Endothelial cell of umbilical vein (primary cell): Measurements from ENCODE around the gene HTT. TPM values are rescaled to one million over a fixed set of nuclear protein-coding genes. Genes with fewer than 3 reads are reported as not detected.
A peak's percentile ranks its signal among the peaks of the same experiment; 100 is the strongest.

Experiments
- BruUV-seq: library from RNA; stranded (reverse); fragments of 400-500 nt; replicated peaks from 2 replicates; lab custom pipeline; 2021; lab: Mats Ljungman, UMichigan
- CTCF ChIA-PET: fragments of 300-600, 350-600 bp; sonication (Branson Sonifier 250); formaldehyde crosslinking; loops from one replicate; lab custom pipeline; 2021; ENCODE audit warnings: antibody characterized with exemption, inconsistent platforms; lab: Charles Lee
- POLR2A ChIA-PET: fragments of 300-600, 350-600 bp; sonication (Branson Sonifier 250); formaldehyde crosslinking; loops from one replicate; lab custom pipeline; 2021; ENCODE audit warnings: antibody characterized with exemption, inconsistent platforms; lab: Charles Lee
- DNase-seq: peaks from one replicate; pipeline ENCODE4 v3.0.0-alpha.2; 2011; ENCODE audit warnings: low read depth, low spot score
- FAIRE-seq: peaks from 2 replicates; lab custom pipeline; 2011; peaks lifted over from hg19 to GRCh38; lab: Jason Lieb, UNC
- H2AFZ ChIP-seq: 2 replicates; pipeline ENCODE4 v1.6.0; 2012; ENCODE audit warnings: low read depth, low read length, control low read depth, inconsistent platforms
- H3K27ac ChIP-seq: 2 replicates; pipeline ENCODE4 v1.5.1; 2011; ENCODE audit warnings: low read depth, mild to moderate bottlenecking, control low read depth, low read length, moderate library complexity; ENCODE audit not compliant: insufficient read depth
- H3K27me3 ChIP-seq, 2 experiments: 2 replicates each; pipeline versions ENCODE4 v1.6.0 to v1.6.1; 2011; ENCODE audit warnings: low read length in 2 of 2, mixed read lengths in 1 of 2; ENCODE audit not compliant: control insufficient read depth in 2 of 2, insufficient read depth in 2 of 2
- H3K36me3 ChIP-seq, 2 experiments: 2 replicates in 1 of 2; 3 replicates in 1 of 2; pipeline ENCODE4 v1.5.1; 2011; ENCODE audit warnings: low read length in 2 of 2, mild to moderate bottlenecking in 1 of 2, moderate library complexity in 1 of 2; ENCODE audit not compliant: control insufficient read depth in 2 of 2, insufficient read depth in 2 of 2; ENCODE audit errors: extremely low read depth in 1 of 2
- H3K4me1 ChIP-seq: 3 replicates; pipeline ENCODE4 v1.5.1; 2011; ENCODE audit warnings: mild to moderate bottlenecking, low read length; ENCODE audit not compliant: control insufficient read depth, insufficient read depth; ENCODE audit errors: extremely low read depth
- H3K4me2 ChIP-seq: 2 replicates; pipeline ENCODE4 v1.6.1; 2011; ENCODE audit warnings: low read length, control low read depth, mixed read lengths; ENCODE audit not compliant: insufficient read depth
- H3K4me3 ChIP-seq, 3 experiments: fragments of 200-600 bp in 1 of 3; sonication (generic), shearing (Covaris generic) in 1 of 3; replicated peaks in 1 of 3; 2 replicates each; pipeline ENCODE4 v1.5.1; 2011 to 2016; ENCODE audit warnings: control low read depth in 3 of 3, low read length in 3 of 3, mild to moderate bottlenecking in 2 of 3, inconsistent platforms in 1 of 3, low read depth in 1 of 3, moderate library complexity in 1 of 3; ENCODE audit not compliant: insufficient read depth in 1 of 3
- H3K79me2 ChIP-seq: 2 replicates; pipeline ENCODE4 v1.6.0; 2012; ENCODE audit warnings: low read length, inconsistent platforms; ENCODE audit not compliant: control insufficient read depth, insufficient read depth
- H3K9ac ChIP-seq: replicated peaks from 2 replicates; pipeline ENCODE3; 2011; ENCODE audit warnings: low read length, control low read depth; ENCODE audit not compliant: insufficient read depth; ENCODE audit errors: extremely low read depth
- H3K9me1 ChIP-seq: replicated peaks from 3 replicates; pipeline ENCODE4 v1.6.0; 2011; ENCODE audit warnings: mild to moderate bottlenecking, low read length; ENCODE audit not compliant: control insufficient read depth, insufficient read depth; ENCODE audit errors: extremely low read depth
- H3K9me3 ChIP-seq: replicated peaks from 2 replicates; pipeline ENCODE4 v1.5.1; 2012; ENCODE audit warnings: low read length, inconsistent platforms; ENCODE audit not compliant: control insufficient read depth, insufficient read depth
- H4K20me1 ChIP-seq: replicated peaks from 2 replicates; pipeline ENCODE3; 2011; ENCODE audit warnings: mild to moderate bottlenecking, low read length; ENCODE audit not compliant: control insufficient read depth, insufficient read depth; ENCODE audit errors: extremely low read depth
- CTCF ChIP-seq, 2 donors: IDR thresholded peaks; 1 replicate in 1 of 2; 2 replicates in 1 of 2; pipeline ENCODE4 v1.5.1; 2011; ENCODE audit warnings: low read length in 2 of 2, mild to moderate bottlenecking in 2 of 2, moderate library complexity in 2 of 2, control low read depth in 1 of 2, inconsistent platforms in 1 of 2, low read depth in 1 of 2; ENCODE audit not compliant: insufficient read depth in 1 of 2; ENCODE audit errors: extremely low read depth in 1 of 2
- MYC ChIP-seq: IDR thresholded peaks from one replicate; pipeline ENCODE4 v1.6.1; 2011; ENCODE audit warnings: mild to moderate bottlenecking, low read depth, low read length
- POLR2A ChIP-seq: IDR thresholded peaks from 2 replicates; pipeline ENCODE4 v1.6.1; 2012; ENCODE audit warnings: low read depth, mild to moderate bottlenecking, control low read depth, low read length
- POLR2AphosphoS5 ChIP-seq: IDR thresholded peaks from 2 replicates; pipeline ENCODE4 v1.6.1; 2012; ENCODE audit warnings: low read depth, mild to moderate bottlenecking, control low read depth, low read length, moderate library complexity; ENCODE audit not compliant: insufficient read depth
- dilution Hi-C: fragments of 300-500 bp; cut with MboI; formaldehyde crosslinking; loops from one replicate; pipeline ENCODE4 v1.15.0; 2019; ENCODE audit warnings: low sequenced_read_pairs; ENCODE audit not compliant: extremely low pct_ligation_motif_present
- intact Hi-C: fragments of 100-400 bp; cut with micrococcal nuclease; formaldehyde crosslinking; loops from one replicate; pipeline ENCODE4 v1.10.0; 2022
- polyA plus RNA-seq, 4 experiments: library from polyadenylated mRNA; depleted of rRNA in 3 of 4; stranded (reverse) in 3 of 4; unstranded in 1 of 4; fragments of >200 nt; gene quantifications; 2 replicates each; pipeline versions ENCODE4 v1.2.1 to v1.2.3, GENCODE V29; 2011 to 2012; ENCODE audit warnings: missing spikeins in 1 of 4
- total RNA-seq: library from RNA; stranded (reverse); gene quantifications from 2 replicates; pipeline ENCODE4 v1.2.3, GENCODE V29; 2021

The HTT gene
- total and polyA plus RNA-seq, 2 donors (not counting 3 experiments of a cell fraction or from before 2014, with no cell fraction given), result 15.7 to 61.2 TPM

- no peak for TF ChIP-seq CTCF (IDR thresholded peaks at IDR 0.05; ENCODE audit: extremely low read depth in 1 of 2, insufficient read depth in 1 of 2, low read depth in 1 of 2, low read length in 2 of 2)
- TF ChIP-seq POLR2AphosphoS5, result peak; percentile 90
- TF ChIP-seq MYC, result no peak
- TF ChIP-seq POLR2A, result peak; percentile 61
- Histone ChIP-seq H2AFZ (peak overlapping the region; percentile 40), H3K36me3 (no peaks in the 10 kb centered on the region), H3K9me3 (no peaks in the 10 kb centered on the region), H3K79me2 (peaks cover 36% of the 10 kb centered on the region), H3K4me2 (peak overlapping the region; percentile 70), H3K4me3 (peak overlapping the region; percentile 29 to 64 (median 42)), H3K9ac (peak overlapping the region; percentile 47), H3K27ac (peak overlapping the region; percentile 61), H4K20me1 (no peaks in the 10 kb centered on the region), H3K27me3 (no peaks in the 10 kb centered on the region), H3K9me1 (no peaks in the 10 kb centered on the region), H3K4me1 (peaks cover 18% of the 10 kb centered on the region)
- POLR2A ChIA-PET, result interaction anchor here (1.2 to 1.5 kb wide), 3 partner anchors 12 to 43 kb away, joined by 3 to 4 read pairs (median 4); no protein-coding TSS in a partner anchor
- CTCF ChIA-PET, result interaction anchor here (0.8 to 1.8 kb wide), 3 partner anchors 13 to 189 kb away, joined by 3 to 5 read pairs (median 3); no protein-coding TSS in a partner anchor
- intact Hi-C loops, result loop anchor here (1.0 to 5.0 kb wide), 2 partner anchors 50 to 220 kb away; partner anchors contain the start of genes HTT and HTT-AS
- no TSS peak for BruUV-seq
- peak; percentile 93 for FAIRE-seq
- dilution Hi-C loops, result no loop called here
- no peak for DNase-seq
These were observed 217.6 kb downstream of the HTT start for GRCh38 chr4:3291969-3292570.
